GM12865 (cell line): ENCODE data around the gene TEDC1.

ENCODE experiments used
- DNase-seq: peaks from one replicate; pipeline ENCODE4 v3.0.0; 2010; ENCODE audit warnings: low read depth
- H3K4me3 ChIP-seq: 2 replicates; pipeline ENCODE4 v1.5.1; 2011; ENCODE audit warnings: mild to moderate bottlenecking, low read depth, low read length, control low read depth
- CTCF ChIP-seq: IDR thresholded peaks from 2 replicates; pipeline ENCODE4 v1.5.1; 2011; ENCODE audit warnings: low read length, control low read depth, low read depth, inconsistent platforms; ENCODE audit not compliant: insufficient read depth; ENCODE audit errors: missing control alignments

TEDC1 gene

GRCh38 chr14:105478398-105479251 lies 12.4 kb upstream of the TEDC1 start:
- H3K4me3 ChIP-seq = no peak overlapping the region
- DNase-seq = no peak
- TF ChIP-seq CTCF = no peak

GRCh38 chr14:105479431-105480158 lies 11.5 kb upstream of the TEDC1 start:
- no peak for DNase-seq
- no peak for TF ChIP-seq CTCF
- no peak overlapping the region for H3K4me3 ChIP-seq

- no peak for DNase-seq
- H3K4me3 ChIP-seq = no peak overlapping the region
- TF ChIP-seq CTCF = no peak
Observed at GRCh38 chr14:105480199-105480746, 10.8 kb upstream of the TEDC1 start.

- peak; percentile 98 for TF ChIP-seq CTCF
- peak overlapping the region; percentile 22 for H3K4me3 ChIP-seq
- peak; percentile 88 for DNase-seq
Observed at GRCh38 chr14:105480807-105481801, 9.9 kb upstream of the TEDC1 start.

GRCh38 chr14:105481886-105482457 lies 9.1 kb upstream of the TEDC1 start:
- peak; percentile 96 for DNase-seq
- no peak overlapping the region for H3K4me3 ChIP-seq
- no peak for TF ChIP-seq CTCF
